Liver (tissue), 2 donors: ENCODE results near the gene C2CD2.

ENCODE experiments used
- GABPA ChIP-seq, 2 donors: IDR thresholded peaks in 1 of 2; conservative IDR thresholded peaks in 1 of 2; 2 replicates each; pipeline ENCODE4 v1.6.1; 2016; ENCODE audit warnings: antibody characterized with exemption in 2 of 2, mild to moderate bottlenecking in 1 of 2, moderate library complexity in 1 of 2
- TF ChIP-seq, protein P1 (sequence below): IDR thresholded peaks from 2 replicates; pipeline ENCODE4 v1.6.1; 2016; ENCODE audit warnings: antibody characterized with exemption
- donor health status: healthy.

DNA sequence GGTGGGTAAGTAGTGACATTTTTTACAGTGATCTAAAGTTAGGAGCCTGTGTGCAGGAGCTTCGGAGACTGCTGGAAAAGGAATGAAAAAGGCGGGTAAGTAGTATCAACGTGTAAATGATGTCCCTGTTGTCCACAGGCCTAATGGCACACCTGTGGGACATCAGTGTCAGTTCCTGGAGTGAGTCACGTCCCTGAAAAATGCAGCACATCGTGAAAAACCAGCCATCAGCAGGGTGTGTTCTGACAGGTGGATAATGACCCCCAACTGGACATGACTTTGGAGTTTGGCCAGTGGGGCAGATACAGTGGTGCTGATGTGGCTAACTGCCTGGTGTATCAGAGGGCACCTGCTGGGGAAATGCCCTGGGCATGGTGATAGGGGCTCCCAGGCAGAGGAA, 62.7 kb downstream of the C2CD2 start:
- TF ChIP-seq GABPA (IDR thresholded peaks at IDR 0.05 in 1 of 2, conservative IDR thresholded peaks at IDR 0.05 in 1 of 2): no peak
- TF ChIP-seq, protein P1, sequence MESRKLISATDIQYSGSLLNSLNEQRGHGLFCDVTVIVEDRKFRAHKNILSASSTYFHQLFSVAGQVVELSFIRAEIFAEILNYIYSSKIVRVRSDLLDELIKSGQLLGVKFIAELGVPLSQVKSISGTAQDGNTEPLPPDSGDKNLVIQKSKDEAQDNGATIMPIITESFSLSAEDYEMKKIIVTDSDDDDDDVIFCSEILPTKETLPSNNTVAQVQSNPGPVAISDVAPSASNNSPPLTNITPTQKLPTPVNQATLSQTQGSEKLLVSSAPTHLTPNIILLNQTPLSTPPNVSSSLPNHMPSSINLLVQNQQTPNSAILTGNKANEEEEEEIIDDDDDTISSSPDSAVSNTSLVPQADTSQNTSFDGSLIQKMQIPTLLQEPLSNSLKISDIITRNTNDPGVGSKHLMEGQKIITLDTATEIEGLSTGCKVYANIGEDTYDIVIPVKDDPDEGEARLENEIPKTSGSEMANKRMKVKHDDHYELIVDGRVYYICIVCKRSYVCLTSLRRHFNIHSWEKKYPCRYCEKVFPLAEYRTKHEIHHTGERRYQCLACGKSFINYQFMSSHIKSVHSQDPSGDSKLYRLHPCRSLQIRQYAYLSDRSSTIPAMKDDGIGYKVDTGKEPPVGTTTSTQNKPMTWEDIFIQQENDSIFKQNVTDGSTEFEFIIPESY: no peak
